CMK (cell line): ENCODE measurements around the gene FHOD3.
"Not testable (repeated sequence)": the region's sequence is repeated elsewhere in the genome, so short reads cannot be mapped to it uniquely, and the experiment has no call there.

ENCODE experiments used
- DNase-seq: peaks from one replicate; pipeline ENCODE4 v3.0.0-alpha.2; 2010; ENCODE audit warnings: low read depth

Gene FHOD3

DNA sequence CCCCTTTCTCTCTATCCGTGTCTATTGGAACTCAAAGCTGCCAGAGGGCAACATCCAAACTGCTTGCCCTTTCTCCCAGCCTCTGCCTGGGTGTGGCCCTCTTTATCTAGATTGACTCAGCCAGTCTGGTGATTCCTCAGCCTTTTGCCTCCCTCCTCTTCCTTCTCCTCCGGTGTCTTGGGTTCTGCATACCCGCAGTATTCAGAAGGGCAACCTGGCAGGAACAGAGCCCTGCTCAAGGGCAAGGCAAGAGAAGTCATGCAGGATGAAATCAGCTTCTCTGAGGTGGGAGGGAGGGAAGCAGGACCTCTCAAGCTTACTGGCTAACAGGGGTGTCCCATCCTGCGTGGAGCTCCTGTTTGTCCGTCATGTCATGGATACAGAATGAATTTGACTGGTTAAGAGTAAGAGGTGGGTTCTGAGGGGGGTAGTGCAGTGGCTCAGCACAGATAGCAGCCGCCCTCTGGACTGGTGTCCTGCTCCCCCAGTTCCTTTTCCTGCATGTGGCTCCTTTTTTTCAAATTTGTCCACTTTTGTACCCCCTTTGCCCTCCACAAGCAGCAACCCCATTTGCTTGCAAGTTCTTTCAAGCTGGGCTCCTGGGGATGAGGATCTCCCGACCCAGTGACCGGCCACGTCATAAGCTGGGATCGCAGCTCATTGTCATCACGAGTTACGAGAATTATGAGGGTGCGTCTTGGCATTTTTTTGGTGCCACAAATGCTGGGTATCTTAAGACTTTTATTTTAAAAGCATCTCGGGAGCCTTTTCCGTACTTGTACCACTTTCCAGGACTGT lies 154.1 kb downstream of the FHOD3 start:
- DNase-seq = no peak

DNA sequence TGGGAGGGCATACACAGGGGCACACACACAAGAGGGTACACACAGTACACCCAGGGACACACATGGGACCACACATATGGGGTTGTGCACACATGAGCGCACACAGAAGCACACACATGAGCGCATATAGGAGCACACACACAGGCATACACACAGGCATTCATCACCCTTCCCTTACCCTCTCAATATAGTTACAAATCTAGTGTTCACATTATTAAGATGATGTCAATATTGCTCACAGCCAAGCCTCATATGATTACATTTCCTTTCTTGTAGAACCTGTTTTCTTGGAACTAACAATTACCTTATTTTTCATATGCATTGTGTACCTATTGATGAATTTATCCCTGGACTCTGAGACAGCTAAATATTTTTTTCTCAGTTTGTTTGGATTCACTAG lies 156.7 kb downstream of the FHOD3 start:
- no peak for DNase-seq

DNA sequence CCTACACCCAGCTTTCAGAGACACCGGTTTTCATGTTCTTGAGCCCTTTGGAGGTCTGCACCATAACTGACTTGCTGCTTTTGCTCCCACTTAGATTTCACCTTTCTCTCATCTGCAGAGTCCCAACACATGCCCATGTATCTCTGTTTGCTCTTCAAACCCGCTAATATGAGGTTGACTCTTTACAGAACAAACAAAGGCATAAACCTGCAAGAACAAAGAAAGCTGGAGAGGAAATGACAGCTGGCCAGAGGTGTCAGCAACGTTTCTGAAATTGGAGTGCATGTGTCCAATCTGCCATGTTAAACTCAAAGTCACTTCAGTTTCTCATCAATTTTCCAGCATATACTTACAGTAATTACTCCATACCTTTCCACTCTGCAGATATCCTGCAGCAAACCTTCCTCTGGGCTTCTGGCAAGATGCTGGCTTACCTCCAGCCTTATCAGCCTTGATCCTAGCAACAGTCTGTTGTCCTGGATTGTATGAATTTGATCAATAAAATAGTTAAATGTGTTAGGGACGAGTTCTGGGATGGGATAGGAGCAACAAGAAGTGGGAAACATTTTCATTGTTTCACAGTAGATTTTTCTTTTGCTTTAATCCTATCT lies 157.4 kb downstream of the FHOD3 start:
- no peak for DNase-seq

DNA sequence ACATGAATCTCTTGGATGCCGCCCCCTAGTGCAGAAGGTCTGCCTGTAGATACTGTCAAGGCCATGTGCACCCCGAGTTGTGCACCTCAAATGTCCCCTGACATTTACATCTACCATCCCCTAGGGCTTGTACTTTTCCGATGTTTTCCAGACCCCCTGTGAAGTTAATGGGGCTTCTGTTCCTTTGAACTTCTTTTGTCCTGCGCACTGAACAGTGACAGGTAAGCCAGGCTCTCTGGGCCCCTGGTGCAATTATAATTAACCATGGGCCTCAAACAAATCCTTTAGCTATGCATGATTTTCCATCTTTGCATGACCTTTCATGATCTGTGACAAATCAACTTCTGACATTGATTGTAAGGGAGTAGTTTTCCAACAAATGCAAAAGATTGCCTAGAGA lies 158.4 kb downstream of the FHOD3 start:
- no peak for DNase-seq

DNA sequence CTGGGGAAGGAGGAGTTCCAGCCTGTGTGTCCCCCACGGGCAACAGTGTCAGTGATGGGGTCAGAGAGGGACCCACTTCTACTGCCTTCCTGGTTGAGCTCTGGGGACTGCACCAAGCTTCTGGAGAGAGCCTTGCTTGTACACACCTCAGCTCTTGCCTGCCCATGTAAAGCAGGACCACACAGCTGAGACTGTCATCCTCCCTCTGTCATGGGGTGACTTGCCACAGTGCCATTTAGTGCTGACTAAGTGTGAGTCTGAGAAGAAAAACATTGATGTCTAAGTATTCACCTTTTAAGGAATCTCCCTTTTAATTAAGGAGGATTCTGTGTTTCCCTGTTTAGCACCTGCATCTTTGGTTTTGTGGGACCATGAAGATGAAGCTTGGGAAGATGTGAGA lies 159.1 kb downstream of the FHOD3 start:
- DNase-seq = no peak

DNA sequence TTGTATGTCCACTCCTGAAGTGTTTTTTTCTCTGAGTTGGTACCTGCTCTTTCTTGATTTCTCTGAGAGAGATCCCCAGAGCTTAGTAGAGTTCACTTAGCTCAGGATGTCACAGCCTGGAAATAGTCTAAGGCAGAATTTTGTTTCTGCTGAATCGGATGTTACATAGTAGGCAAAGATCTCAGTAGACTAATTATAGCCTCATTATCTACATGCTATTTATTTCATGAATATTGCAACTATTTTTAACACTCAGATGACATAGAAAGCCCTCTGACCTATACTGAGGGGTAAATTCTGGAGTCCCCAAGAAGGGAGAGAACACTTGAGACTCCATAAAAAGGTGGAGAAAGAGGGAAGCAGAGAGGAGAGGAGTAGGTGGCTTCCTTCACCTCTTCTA lies 160.2 kb downstream of the FHOD3 start:
- no peak for DNase-seq

DNA sequence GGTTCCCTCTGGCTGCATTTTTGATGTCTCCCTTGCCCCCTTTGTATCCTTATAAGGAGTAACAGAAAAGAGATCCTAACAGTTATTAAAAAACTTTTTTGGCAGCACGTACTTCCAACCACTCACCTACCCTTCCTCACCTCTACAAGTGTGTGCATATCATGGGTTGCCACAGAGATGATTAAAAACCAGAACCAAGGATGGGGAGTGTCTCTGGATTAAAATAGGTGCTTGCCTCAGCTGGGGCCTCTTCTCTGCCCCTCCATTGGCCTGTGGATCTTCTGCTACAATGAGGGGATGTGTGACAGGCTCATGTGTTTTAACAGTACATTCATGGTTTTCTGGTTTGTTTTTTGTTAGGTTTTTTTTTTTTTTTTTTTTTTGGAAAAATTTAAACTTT lies 160.8 kb downstream of the FHOD3 start:
- DNase-seq = no peak

DNA sequence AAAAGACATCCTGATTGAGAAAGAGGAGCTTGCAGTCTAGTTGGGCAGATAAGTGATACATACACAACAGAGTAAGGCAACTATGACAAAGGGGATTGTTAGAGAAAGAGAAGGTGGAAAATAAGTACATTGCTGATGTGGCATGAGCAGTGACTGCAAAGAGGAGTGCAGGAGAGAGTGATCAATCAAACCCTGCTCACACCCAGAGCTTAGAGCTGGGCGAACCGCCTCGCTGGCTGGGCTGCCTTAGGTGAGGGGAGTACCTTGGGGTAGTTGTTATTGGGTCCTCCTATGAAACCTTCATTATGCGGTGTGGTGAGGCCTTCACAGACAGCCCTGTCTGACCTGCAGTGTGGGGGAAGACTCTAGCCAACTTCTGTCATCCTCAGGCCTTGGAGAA lies 161.7 kb downstream of the FHOD3 start:
- DNase-seq = no peak

DNA sequence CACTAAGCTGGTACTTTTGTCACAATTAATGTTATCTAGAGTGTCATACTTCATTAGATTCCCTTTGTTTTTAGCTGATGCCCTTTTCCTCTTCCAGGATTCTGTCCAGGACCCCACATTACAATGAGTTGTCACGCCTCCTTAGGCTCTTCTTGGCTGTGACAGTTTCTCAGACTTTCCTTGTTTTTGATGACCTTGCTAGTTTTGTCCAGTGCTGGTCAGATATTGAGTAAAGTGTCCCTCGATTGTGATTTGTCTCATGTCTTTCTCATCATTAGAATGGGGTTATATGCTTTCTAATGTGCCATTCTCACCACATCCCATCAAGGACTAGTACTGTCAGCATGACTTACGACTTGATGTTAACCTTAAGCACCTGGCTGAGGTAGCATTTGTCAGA lies 162.3 kb downstream of the FHOD3 start:
- no peak for DNase-seq

DNA sequence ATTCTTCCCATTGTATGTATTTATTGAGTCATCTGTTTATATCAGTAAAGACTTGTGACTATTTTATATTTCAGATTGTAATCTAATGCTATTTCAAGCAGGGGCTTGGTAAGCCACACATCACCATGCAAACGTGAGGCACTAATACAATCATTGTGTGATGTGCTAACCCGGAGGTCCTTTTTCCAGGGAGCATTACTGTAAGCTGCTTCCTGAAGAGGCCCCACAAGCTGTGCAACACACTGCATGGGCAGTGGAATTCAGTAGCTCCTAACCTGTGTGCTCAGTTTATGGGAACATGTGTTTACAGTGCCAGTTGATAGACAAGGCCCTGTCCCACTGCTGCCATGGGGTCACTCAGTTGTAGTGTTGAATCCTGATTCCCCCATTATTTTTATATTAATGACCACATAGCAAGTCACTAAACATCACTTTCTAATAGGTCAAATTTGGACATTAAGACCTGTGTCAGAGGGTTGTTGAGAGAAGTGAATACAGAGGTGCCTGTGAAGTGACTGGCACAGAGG lies 162.9 kb downstream of the FHOD3 start:
- DNase-seq = no peak

DNA sequence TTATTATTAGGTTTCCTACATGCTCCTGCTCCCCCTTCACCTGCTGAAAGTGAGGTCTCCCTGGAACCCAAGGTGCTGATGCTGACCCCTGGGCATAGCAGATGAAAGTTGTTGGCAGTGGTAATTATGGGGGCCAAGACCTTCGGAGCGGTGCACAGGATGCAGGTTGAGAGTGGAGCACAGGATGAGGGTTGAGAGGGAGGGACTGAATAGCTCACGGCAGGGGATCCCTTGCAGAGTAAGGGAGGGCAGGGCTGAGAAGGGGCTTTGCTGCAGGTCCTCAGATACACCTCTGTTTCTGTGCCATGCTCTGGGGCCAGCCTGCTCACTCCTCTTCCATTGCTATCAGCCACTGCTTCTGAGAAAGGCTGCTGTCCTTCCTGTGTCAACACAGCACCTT lies 163.3 kb downstream of the FHOD3 start:
- no peak for DNase-seq

DNA sequence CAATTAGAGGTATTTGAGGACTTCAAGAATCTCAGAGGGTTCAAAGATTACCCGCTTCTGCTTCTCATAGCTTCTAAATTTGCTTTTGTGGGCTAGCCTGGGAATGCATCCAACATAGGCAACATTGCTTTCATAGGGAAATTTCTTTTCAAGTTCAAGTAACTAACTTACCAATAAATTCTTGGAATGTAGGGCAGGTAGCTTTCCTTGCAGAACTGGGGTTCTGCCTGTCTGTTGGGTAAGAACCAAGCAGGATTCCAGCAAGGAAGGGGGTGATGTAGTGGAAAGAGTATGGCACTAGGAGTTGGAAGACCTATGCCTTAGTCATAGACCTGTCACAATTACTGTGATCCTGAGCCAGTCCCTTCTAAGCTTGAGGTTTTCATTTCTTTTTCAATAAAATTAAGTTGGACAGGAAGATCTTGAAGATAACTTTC lies 164.1 kb downstream of the FHOD3 start:
- DNase-seq = no peak

DNA sequence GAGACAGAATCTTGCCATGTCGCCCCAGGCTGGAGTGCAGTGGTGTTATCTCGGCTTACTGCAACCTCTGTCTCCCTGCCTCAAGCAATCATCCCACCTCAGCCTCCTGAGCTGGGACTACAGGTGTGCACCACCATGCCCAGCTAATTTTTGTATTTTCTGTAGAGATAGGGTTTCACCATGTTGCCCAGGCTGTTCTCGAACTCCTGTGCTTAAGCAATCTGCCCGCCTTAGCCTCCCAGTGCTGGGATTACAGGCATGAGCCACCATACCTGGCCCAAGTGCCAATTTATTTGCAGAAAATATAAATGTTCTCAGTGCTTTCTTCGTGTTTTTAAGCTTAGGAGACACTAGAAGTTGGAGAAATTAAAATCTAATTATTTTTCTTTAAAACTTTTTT lies 166.0 kb downstream of the FHOD3 start:
- DNase-seq = not testable (repeated sequence)

DNA sequence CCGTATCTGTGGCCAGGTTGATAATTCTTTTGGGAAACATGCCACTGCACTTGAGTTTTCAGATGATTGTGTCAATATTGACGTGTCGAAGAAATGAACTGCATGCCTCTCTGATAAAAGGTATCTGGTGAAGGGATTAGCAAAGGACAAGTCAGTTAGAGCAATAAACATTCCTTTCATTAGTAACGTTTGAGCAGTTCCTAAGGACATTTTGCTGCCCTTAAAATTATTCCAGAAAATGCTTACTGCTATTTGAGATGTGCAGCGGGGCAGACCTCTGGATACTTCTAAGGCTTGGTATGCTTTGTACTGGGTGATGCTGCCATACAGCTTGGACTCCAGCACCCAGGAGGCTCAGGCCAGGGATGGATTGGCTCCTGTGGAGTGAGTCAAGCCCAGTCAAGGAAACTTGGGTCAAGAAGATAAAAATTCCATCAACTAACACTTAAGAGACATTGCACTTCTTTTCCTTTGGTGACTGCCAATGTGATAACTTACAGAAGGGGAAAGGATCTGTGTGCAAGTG lies 166.7 kb downstream of the FHOD3 start:
- no peak for DNase-seq

DNA sequence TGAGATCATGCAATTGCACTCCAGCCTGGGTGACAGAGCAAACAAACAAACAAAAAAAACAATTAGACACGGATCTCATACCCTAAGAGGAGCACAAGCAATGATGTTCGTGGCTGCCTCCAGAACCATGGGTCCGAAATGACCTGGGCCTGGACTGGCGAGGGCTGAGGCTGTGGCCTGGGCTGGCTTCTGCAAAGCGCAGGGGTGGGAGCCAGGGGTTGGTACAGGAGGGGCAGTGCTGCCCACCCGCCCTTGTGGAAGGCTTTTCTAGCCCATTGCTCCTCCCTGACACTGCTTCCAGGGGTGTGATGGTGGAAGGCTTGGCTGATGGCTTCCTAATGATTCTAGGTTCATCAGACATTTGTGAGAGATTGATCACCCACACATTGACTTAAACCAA lies 167.8 kb downstream of the FHOD3 start:
- no peak for DNase-seq

DNA sequence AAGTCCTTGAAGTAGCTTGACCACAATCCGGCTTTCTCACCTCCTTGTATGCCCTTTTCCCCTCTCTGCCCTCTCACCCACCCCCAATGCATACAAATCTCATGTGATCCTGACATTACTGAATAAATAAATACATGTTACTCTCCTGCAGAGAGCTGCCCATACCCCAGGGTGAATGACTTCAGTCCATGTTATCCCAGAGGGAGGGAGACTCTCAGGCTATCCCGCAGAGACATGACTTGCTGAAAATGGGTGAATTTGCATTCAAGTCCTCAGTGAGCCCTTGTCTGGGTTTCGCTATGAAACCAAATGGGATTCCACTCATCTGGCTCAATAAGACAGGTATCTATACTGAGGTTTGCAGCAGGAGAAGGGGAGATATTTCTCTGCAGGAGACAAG lies 168.5 kb downstream of the FHOD3 start:
- DNase-seq = no peak

DNA sequence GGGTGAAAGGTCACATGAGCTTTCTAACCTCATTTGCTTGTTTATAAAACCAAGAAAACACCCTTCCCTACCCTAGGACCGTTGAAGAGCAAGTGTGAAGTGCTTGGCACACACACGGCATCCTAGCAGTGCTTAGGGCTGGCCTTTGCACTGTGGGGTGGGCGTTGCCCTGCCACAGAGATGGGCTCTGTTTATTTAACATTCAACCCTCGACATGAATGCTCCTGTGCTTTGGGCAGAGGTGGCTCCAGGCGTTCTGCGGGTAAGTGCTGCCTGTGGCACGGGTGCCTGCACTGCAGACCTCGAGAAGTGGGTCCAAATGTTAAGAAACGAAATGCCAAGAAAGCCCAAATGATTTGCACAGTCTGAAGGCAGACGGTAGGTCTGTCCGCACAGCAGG lies 170.1 kb downstream of the FHOD3 start:
- DNase-seq = no peak

DNA sequence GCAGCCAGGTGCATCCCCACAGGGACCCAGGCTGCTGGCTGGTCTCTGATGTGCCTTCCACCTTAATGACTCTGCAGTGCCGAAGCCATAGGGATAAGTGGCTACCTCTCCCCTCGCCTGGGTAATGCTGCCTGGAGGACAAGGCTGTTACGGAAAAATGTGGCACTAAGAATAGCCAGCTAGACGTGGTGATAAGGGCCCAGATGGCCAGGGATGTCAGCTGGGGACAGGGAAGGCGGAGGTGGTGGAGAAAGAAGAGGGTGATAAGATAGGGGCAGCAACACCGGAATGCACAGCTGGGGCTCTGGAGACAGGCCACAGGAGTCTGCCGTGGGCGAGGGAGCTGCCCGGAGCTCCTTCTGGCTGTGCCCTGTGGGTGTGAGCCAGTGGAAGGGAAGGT lies 170.6 kb downstream of the FHOD3 start:
- no peak for DNase-seq

DNA sequence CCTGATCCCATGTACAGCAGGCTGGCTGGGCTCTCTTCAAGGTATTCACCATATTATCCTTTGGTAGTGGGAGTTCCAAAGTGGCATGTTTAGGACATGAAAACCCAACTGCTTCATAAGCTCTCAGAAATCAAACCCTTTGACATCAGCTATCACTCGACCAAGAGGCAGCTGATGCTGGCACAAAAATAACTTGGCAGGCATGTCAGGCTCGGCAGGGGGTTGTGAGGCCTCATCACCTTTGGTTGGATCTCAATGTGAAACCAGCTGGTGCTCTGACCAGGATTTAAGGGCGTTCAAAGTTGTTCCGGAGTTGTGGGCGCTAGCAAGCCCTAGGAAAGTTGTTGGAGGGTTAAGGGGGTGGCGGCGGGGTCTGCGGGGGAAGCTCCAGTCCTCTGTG lies 171.9 kb downstream of the FHOD3 start:
- DNase-seq = no peak

DNA sequence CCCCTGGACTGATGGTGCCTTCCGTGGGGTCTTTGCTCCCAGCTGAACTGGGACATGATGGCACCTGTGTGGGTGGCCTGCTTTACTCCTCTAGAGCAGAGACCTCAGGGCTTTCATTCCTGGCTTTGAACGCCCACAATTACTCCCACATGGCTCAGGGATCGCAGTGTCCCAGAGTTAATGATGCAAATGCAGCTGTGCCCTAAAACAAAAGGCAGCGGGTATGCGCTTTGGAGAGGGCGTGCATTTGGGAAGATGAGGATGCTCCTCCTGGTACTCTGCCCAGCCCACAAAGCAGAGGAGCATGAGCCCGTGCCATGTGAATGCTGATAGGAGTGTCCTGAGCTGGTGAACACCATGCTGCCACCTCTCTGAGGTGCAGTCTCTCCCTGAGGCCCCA lies 173.4 kb downstream of the FHOD3 start:
- DNase-seq = no peak

DNA sequence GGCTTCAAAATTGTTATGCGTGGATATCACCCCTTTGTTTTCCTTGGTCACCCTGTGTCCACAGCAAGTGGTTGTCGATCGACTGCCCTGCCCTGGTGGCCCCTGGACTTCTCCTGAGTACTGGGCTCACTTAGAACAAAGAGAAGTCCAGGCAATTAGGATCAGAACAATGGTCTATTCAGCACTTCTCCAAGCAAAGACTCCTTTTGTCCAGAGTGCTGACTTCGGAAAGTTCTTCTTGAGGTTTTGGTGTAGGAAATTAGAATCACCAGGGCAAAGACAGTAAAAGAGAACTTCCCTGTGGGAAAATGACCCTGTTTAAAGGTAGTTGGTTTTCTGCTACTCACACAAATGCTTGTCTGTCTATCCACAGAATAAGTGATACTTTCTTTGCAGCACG lies 173.9 kb downstream of the FHOD3 start:
- no peak for DNase-seq

DNA sequence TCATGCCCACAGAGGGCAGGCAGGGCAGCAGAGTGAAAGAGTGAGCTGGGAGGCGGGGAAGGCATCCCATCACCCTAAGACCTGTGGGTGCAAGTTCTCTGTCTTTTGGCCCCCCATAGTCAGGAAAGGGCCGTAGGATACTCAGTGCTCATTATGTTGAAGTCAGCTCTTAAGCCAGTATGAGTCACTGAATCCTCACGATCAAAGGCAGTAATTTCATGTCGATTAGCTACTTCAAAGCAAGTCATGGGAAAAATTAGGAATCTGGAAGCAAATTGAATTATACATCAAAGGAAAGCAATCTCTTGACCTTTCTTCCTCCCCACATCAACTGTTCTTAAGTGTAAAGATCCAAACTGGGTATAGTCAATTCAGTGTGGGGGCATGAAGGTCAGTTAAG lies 178.9 kb downstream of the FHOD3 start:
- no peak for DNase-seq

DNA sequence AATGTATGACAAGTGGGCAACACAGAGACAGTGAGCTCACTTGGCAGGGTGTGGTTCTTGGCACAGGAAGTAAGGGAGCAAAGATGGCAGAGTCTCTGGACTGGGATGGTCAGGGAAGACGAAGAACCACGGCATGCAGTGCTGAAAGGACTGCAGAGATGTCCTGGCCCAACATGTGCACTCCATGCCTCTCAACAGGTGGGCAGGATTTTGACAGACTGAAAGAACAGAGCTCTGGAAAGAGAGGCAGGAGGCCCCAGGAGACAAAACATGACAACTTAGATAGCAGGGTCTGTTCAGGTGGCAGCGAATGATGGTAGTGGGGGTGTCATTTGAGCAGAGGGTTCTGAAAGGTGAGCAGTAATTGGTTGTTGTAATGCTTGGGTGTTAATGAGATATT lies 180.3 kb downstream of the FHOD3 start:
- DNase-seq = no peak
